Hindlimb muscle (tissue), 1 donor: ENCODE data around the gene DDB1. TPM values are rescaled to one million over a fixed set of nuclear protein-coding genes. Genes with fewer than 3 reads are reported as not detected.

Source experiments
- DNase-seq: peaks from one replicate; pipeline ENCODE4 v3.0.0-alpha.2; 2013
- polyA plus RNA-seq: library from polyadenylated mRNA; unstranded; fragments of 120-200 nt; gene quantifications from one replicate; pipeline ENCODE4 v1.2.1, GENCODE V29; 2013; ENCODE audit not compliant: insufficient read length

DDB1 gene
- polyA plus RNA-seq, 1 donor = 190 TPM

DNA sequence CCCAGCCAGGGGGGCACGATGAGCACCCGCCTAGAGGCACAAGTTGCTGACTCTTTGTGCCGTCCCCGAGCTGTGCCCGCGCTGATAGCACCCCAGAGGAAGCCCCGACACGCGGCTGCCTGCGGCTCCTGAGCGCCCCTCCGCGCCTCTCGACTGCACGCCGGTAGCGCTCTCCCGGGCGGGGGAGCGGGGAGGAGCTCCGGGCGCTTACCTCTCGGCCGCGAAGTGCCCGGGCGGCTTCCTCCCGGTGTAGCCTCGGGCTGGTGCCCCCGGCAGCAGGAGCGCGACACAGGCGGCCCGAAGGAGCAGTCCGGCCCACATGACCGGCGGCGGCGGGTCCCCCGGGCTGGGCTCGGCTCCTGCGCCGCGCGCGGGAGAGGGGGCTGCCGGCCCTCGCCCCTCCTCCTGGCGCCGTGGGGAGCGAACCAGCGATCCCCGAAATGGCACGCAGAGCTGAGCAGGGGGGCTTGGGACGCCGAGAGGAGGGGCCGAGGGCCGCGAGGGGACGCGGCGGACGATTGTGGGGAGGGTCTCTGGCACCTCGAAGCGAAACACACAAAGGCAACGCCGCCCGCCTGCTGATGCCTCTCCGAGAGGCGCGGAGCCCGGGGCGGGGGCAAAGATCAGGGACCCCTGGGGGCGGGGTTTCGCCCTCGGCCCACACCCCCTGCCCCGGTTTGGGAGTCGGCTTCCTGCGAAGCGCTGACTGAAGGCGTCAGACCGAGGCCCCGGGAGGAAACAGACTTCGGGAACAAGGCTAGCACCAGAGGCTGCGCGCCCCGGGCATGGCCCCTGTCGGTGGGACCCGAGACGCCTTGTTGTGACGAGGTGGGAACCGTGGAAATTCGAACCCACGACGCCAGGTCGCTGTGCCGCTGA is 37.9 kb downstream of the DDB1 start, which contains the start of gene VWCE:
Gene VWCE (minus strand): TSS at position 600 of the 879 bp plus-strand sequence. CDS start 279 bp downstream, at position 321.
- DNase-seq = peak; percentile 61

DNA sequence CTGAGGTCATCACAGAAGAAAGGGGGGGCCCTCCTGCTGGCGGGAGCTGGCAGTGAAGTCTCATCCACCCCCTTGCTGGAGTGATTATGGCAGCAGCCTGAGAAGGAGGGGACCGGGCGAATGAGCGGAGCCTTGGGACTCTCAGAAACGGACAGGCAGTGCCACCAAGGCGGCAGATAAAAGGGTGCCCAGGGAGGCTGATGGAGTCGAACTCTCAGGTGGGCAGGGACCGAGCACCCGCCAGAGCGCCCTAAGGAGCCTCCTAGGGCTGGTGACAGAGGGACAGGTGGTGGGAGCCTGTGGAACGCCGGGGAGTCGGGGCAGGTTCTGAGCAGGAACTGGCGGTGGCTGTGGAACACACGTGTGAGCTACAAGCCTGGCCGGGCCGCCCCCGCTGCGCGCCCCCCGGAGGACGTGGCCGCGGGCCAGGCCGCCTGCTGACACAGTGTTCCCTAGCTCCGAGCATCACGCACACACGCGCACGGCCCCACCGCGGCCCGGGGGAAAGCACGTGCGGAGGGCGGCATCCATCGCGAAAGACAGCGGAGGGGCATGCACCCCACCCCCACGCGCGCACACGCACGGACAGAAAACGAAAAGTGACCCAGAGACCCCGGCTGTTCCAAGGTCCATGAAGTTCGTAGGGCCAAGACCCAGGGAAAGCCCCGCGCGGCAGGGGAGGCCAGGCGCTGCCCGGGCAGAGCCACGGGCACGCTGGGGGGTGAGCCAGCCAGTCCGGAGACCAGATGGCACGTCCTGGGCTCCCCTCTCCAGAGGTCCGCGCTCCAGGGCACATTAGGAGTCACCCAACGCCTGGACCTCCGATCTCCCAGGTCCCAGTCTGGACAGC is 38.8 kb downstream of the DDB1 start:
- DNase-seq = peak; percentile 66

DNA sequence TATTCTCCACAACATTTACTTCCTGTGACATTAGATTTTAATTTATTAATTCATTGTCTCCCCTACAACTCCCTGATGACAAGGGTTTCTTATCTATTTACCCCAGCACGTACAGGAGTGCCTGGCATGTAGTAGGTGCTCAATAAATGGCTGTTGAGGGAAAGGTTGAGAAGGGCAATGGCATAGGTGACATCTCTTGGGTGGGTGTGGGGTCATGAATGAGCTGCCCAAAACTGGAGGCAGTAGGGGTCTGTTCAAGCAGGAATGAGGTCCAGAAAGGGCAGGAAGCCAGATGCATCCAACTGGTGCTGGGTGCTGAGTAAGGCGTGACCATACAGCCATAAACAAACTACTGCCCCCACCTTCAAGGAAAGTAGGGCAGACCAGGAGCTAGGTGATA is 40.5 kb downstream of the DDB1 start:
- no peak for DNase-seq

DNA sequence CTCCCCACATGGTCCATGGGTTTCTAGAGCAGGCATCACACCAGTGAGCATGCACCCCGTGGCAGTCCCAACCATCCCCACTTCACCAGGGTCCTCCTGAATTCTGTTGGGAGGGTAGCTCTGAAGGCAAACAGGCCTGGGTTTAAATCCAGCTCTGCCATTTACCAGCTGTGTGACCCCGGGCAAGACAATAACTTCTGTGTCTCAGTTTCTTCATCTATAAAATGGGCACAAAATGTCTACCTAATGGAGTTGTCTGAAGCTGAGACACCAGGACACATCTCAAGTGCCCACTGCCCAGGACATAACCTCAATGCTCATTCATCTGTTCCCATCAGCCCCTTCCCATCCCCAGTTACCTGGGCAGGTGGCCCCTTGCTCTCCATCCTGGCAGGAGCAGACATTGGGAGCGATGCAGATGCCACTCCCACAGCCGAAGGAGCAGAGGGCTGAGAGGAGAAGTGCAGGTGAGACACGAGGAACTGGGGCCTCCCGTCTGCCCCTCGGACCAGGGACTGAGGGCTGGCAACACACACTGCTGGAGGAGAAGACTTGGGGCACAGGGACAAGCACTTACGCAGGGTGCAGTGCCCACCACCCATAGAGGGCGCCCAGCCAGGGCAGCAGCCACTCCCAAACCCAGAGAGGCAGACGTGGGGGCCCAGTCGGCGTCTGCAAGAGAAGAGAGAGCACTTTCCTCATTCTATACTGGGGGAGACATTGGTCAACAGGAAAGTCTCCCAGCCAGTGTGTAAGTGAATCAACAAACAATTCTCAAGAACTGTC is 41.8 kb downstream of the DDB1 start:
- no peak for DNase-seq

DNA sequence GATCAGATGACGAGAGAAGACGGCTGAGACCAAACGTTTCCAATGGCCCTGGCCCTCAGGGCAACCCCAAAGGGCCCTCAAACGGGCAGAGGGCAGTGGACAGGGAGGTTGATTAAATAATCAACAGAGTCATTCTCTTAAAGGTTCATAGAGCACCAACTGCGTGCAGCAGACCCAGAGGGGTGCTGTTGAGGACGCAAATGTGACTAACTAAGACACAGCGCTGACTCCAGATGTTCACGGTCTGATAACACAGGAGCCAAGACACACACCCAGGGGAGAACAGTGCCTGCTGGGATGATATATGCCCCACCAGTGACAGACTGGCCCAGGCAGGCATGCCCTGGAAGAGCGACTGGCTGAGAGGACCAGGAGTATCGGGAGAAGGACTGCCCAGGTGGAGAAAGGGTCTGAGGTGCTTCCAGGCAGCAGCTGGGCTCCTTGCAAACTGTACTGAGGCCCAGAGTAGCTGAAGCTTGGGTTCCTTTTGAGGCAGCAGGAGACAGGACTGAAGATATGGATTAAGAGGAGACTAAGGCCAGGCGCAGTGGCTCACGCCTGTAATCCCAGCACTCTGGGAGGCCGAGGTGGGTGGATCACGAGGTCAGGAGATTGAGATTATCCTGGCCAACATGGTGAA is 45.4 kb downstream of the DDB1 start:
- no peak for DNase-seq

DNA sequence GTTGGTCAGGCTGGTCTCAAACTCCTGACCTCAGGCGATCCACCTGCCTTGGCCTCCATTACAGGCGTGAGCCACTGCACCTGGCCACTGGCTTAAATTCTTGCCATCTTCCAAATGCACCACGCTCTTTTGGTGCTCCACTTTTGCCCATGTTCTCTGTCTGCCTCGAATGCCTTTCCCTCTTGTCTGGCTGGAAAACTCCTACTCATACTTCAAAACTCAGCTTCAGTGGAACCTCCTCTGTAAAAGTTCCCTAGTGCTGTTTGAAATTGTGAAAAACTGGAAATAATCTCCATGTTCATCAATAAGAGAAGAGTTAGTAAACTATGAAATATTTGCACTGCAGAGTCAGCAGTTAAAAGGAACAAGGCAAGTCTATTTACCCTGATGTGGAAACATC is 49.3 kb downstream of the DDB1 start:
- no peak for DNase-seq

DNA sequence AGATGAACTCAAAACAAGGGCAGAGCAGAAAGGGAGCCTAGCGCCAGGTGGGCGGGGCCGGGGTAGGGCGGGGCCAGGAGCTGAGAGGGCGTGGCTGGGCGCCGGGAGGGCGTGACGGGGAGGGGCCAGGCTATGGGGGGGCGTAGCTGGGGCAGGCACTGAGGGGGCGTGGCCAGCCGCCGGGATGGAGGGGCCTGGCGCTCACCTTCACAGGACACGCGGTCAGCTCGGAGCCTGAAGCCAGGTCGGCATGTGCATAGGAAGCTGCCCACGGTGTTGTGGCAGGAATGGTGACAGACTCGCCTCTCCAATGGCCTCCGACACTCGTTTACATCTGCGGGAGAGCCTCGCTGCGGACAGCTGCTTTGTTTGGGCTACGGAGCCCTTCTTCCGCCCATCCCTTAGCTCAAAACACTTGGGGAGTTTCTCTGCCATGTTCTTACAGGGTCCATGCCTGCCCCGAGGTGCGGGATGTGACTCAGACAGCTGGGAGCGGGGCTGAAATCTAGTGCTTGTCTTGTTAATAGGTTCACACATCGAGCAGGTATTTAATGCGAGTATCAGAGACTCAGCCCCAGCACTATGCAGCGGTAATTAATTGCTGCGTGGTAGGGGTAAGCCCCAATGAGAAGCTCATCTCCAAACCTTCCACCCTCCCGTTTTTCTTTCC is 51.2 kb downstream of the DDB1 start:
- DNase-seq = no peak

DNA sequence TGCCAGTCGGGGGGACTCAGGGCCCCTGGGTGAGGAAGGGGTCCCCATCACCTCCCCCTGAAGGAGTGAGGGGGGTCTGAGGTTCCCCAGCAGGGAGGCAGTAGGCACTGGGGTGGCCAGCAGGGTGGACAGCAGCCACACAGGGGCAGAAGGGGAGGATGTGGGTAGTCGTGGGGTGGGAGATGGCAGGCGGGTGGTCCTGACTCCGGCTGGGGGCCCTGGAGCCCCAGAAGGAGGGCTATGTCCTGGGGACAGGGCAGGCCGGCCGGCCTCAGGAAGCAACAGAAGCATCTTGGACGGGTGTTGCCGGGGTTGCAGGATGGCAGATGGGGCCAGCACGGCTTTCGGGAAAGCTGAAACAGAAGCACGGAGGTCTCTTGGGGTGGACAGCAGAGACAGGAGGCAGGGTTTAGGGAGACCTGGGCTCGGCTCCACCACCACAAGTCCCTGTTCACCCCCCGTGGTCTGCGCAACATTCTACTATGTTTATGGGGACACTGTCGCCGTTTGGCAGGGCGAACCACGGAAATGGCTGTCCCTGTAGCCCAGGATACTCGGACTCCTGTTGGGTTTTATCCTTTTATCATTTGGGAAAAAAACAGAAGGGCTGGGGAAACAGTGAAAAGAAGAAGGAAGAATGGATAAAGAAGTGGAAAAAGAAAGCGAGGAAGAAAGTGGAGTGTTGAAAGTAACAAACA is 51.9 kb downstream of the DDB1 start:
- no peak for DNase-seq

DNA sequence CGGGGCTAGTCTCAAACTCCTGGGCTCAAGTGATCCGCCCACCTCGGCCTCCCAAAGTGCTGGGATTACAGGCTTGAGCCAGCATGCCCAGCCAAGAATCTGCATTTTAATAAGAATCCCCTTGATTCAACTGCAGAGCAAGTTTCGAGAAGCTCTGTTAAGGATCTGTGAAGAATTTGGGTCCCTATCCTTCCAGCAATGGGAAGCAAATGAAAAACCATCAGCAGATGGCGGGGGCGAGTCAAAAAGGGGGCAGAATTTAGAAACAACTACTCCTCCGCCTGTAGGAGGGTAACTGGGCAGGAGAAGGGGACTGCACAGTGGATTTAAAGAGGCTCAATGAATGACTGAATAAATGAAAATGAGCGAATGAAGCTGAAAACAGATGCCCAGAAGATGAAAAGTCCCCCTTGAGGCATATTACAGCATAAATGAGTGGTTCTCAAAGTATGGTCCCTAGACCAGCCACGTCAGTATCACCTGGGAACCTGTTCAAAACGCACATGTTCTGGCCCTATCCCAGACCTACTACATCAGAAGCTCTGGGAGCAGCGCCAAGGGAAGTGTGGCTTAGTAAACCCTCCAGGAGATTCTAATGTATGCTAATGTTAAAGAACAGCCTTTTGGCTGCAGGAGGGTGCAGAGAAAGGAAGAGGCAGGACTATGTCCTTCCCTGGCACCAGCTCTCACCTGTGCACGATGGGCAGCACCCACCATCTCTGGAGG is 52.8 kb downstream of the DDB1 start:
- DNase-seq = no peak

DNA sequence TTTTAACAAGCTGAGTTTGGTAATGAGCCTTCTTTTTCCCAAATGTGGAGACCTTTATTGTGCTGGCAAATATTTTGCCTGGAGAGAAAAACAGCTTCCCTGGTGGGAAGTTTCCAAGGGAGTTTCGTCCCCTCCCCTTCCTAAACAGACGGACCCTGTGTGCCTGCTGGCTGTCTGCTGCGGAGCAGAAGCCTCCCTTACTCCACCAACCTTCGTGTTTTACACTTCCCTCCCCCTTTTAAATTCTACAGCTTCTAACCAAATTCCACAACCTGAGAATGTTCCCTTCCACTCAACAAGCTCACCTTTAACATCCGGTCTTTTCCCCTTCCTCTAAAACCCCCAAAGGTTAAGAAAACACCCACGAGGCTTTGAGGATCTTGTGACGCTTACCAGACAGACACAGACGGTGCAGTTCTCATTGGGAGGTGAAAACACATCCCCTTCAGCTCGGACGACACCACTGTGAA is 54.9 kb downstream of the DDB1 start:
- no peak for DNase-seq

DNA sequence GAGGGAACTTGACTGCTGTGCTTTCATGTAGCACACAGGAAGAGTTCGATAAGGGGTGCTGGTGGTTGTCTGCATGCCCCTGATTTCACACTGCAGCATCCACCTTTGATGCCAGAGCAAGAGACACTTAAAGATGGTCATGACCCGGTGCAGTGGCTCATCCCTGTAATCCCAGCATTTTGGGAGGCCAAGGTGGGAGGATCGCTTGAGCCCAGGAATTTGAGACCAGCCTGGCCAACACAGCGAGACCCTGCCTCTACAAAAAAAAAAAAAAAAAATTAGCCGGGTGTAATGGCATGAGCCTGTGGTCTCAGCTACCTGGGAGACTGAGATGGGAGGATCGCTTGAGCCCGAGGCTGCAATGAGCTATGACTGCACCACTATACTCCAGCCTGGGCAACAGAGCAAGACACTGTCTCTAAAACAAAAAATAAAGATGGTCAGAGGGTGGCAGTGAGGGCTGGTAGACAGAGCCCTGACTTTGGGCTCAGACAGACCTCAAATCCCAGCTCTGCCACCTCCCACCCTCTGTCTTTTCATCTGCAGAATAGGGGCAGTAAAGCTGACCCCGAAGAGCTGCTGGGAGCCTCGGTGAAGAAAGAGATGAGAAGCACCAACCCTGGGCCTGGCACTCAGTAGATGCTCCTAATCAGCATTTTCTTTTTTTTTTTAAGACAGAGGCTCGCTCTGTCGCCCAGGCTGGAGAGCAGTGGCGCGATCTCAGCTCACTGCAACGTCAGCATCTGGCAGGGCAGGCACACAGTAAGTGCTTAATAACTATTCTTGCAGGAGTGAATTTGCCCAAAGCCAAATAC is 55.5 kb downstream of the DDB1 start:
- no peak for DNase-seq

DNA sequence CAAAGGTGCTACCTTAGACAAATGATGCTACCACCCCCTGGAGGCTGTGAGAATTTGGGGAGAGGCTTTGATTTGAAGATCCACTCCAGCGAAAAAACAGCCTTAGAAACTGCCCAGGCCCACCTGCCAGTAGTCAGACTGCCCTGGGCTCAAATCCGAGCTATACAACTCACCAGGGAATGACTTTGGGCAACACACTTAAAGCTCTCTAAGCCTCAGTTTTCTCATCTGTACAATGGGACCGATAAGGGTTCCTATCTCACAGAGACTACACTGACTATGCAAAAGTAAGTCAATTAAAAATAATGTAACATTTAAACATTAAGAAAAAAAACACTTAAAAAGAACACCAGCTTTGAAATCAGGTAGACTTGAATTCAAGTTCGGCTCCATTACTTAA is 57.7 kb downstream of the DDB1 start:
- no peak for DNase-seq

DNA sequence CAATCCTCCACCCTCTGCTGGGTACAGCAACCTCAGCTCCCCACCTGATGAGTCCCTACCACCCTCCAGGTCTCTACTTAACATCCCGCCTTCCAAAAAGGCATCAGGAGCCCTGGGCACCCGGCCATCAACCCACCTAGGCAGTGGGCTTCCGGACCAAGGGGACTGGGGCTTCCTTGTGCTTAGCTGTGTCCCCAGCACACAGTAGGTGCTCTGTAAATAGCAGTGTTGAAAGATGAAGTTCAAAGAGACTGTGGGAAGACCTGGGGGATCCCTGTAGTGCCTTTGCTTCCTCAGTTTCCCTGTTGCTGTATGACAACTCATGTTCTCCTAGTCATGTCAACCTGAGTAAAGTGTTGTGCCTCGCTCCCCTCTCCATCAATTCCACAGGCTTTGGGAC is 58.8 kb downstream of the DDB1 start:
- no peak for DNase-seq

DNA sequence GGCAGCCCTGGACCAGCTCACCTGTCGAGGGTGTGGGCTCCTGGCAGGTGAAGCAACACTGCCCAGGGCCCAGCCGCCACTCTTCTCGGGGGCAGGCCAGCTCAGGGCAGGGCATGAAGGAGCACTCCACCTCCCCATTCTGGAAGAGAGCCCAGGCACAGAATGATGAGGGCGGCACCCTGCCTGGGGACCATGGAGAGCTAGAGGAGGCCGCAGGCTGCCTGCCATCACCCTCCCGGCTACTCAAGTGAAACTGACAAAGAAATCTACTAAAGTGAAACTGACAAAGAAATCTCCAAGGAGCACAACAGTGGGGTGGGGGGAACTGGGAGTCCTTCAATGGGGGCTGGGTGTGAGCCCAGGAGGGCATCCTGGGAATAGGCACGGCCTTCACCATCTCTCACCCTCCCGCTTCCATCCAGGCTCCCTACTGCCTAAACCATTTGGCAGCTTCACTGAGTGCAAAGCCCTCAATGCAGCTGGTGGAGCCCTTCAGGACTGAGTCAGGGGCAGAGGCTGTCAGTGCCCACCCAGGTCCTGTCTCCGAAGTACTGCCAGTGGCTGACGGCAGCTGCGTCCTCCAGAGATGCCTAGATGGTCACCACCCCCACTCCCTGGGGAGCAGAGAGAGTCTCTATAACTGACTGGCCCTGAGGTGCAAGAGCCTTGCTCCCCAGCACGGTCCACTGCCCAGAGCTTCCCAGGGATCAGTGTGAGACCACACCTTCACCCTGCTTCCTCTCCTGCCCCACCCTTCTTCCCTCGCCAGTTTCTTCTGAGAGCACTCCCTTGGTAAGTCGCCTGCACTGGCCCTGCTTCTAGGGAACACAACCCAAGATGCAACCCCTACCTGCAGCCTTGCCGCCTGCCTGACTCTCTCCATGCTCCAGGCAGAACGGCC is 59.5 kb downstream of the DDB1 start:
- no peak for DNase-seq

DNA sequence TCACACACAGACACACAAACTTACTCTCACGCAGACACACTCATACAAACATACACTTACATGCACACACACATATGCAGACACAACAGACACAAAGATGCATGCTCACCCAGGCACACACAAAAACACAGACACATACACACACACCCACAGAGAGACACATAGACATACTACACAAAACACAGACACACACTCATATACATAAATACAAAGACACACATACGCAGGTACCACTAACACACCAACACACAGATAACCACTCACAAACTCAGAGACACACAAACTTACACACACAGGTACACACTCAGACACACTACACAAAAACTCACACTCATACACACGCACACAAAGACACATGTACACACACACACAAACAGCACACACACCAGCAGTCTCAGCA is 60.2 kb downstream of the DDB1 start:
- DNase-seq = no peak

DNA sequence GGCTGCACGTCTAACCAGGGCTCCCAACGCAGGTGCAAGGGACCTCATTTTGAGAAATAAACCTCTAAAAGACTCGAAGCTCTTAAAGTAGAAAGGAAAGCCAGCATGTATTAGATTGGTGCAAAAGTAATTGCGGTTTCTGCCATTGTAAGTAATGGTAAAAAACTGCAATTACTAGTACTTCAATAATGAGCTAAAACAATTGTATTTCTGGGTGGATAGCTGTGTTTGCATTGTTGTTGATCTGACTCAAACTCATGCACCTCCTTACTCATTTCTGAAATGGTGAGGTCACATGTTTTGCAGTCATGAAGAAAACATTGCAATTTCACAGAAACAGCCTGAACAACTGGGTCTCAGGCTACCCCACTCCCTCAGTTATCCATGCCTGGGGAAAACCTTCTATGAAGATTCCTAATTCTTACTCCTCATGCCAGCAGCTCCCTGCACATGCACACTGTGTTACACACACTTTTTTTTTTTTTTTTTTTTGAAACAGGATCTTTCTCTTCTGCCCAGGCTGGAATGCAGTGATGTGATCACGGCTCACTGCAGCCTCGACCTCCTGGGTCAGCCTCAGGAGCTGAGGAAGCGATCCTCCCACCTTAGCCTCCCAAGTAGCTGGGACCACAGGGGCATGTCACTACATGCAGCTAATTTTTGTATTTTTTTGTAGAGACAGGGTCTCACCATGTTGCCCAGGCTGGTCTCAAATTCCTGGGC is 62.4 kb downstream of the DDB1 start:
- no peak for DNase-seq

DNA sequence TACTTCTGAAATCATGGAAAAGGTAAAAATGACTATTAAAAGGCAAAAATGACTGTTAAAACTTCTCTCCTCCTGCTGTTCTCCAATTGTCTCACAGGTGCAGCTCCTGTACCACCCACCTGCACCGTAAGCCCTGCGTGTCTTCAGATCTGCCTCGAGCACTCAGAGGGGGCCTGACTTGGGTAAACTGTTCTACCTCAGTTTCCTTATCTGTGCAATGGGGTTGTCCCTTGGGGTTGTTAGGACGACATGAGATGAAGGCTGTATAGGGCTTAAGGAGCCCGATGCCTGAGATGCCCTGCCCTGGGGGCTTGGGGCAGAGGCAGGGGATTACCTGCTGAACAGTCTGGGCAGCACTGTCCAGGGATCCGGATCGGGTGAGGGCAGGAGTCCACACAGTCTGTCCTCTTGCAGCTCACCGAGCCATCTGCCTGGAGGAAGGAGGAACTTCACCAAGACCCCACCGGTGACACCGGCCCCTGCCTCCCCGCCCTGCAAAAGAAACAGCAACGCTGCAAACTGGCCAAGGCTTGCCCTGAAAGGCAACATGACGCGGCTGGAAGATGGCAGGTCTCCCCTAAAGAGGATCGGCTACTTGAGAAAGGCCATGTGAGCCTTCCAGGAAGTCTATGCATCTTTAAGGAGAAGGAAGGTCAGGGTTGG is 64.2 kb downstream of the DDB1 start:
- no peak for DNase-seq
